Measurements from ENCODE around the gene KPNA6. TPM values are rescaled to one million over a fixed set of nuclear protein-coding genes. Genes with fewer than 3 reads are reported as not detected.

Gene KPNA6
- total and polyA plus RNA-seq, 2 of the 13 experiments (the other 11 are each of a cell fraction or from before 2014, with no cell fraction given): 22.0 to 47.5 TPM

GRCh38 chr1:32221980-32222755 is 114.3 kb downstream of the KPNA6 start, which contains the start of the genes EIF3I and TMEM234 (continued):
- TF ChIP-seq AHDC1 (CRISPR knock-in tag; IDR thresholded peaks at IDR 0.05; ENCODE audit: borderline replicate concordance) (no peak), ZBTB3 (CRISPR knock-in tag; IDR thresholded peaks at IDR 0.05; ENCODE audit: borderline replicate concordance, low read depth) (no peak), CC2D1A (CRISPR knock-in tag; IDR thresholded peaks at IDR 0.05) (no peak), ATAD3A (CRISPR knock-in tag; IDR thresholded peaks at IDR 0.05) (no peak), ZFP41 (CRISPR knock-in tag; IDR thresholded peaks at IDR 0.05; ENCODE audit: borderline replicate concordance) (no peak; the same call in 1 of the 2 replicates), ZNF24 (IDR thresholded peaks at IDR 0.05) (no peak), RBFOX2 (IDR thresholded peaks at IDR 0.05; ENCODE audit: low read depth, low read length) (peak; percentile 48; the same call in 1 of the 2 replicates), POGZ (CRISPR knock-in tag; IDR thresholded peaks at IDR 0.05) (peak; percentile 39), MAFK (conservative IDR thresholded peaks at IDR 0.05 in 1 of 2, IDR thresholded peaks at IDR 0.05 in 1 of 2; ENCODE audit: low read length in 2 of 2) (no peak), GATAD1 (CRISPR knock-in tag; IDR thresholded peaks at IDR 0.05) (peak; percentile 93), ZNF501 (CRISPR knock-in tag; IDR thresholded peaks at IDR 0.05) (peak; percentile 82), NFE2 (CRISPR knock-in tag; IDR thresholded peaks at IDR 0.05) (no peak), ZNF567 (CRISPR knock-in tag; IDR thresholded peaks at IDR 0.05; ENCODE audit: borderline replicate concordance) (no peak), ZBTB10 (CRISPR knock-in tag; IDR thresholded peaks at IDR 0.05; ENCODE audit: borderline replicate concordance) (no peak), ZNF660 (CRISPR knock-in tag; IDR thresholded peaks at IDR 0.05; ENCODE audit: borderline replicate concordance, low read depth) (no peak), CBX1 (IDR thresholded peaks at IDR 0.05; ENCODE audit: low read depth) (no peak), KDM4B (CRISPR knock-in tag; IDR thresholded peaks at IDR 0.05) (no peak)
- TF ChIP-seq, protein P1, sequence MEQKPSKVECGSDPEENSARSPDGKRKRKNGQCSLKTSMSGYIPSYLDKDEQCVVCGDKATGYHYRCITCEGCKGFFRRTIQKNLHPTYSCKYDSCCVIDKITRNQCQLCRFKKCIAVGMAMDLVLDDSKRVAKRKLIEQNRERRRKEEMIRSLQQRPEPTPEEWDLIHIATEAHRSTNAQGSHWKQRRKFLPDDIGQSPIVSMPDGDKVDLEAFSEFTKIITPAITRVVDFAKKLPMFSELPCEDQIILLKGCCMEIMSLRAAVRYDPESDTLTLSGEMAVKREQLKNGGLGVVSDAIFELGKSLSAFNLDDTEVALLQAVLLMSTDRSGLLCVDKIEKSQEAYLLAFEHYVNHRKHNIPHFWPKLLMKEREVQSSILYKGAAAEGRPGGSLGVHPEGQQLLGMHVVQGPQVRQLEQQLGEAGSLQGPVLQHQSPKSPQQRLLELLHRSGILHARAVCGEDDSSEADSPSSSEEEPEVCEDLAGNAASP (CRISPR knock-in tag; IDR thresholded peaks at IDR 0.05; ENCODE audit: borderline replicate concordance): no peak
- TF ChIP-seq, protein P2, sequence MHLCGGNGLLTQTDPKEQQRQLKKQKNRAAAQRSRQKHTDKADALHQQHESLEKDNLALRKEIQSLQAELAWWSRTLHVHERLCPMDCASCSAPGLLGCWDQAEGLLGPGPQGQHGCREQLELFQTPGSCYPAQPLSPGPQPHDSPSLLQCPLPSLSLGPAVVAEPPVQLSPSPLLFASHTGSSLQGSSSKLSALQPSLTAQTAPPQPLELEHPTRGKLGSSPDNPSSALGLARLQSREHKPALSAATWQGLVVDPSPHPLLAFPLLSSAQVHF (CRISPR knock-in tag; IDR thresholded peaks at IDR 0.05): no peak
